GM19324 (cell line): Measurements from ENCODE around the gene PCNX1.
"Not testable (repeated sequence)": the region's sequence is repeated elsewhere in the genome, so short reads cannot be mapped to it uniquely, and the experiment has no call there.

ENCODE experiments used
- ATAC-seq: cut with Tn5 transposase; IDR thresholded peaks from one replicate; pipeline ENCODE4 v1.9.1; 2021; ENCODE audit warnings: mild to moderate bottlenecking, moderate library complexity; ENCODE audit not compliant: unreplicated experiment, low FRiP score

PCNX1 gene

DNA sequence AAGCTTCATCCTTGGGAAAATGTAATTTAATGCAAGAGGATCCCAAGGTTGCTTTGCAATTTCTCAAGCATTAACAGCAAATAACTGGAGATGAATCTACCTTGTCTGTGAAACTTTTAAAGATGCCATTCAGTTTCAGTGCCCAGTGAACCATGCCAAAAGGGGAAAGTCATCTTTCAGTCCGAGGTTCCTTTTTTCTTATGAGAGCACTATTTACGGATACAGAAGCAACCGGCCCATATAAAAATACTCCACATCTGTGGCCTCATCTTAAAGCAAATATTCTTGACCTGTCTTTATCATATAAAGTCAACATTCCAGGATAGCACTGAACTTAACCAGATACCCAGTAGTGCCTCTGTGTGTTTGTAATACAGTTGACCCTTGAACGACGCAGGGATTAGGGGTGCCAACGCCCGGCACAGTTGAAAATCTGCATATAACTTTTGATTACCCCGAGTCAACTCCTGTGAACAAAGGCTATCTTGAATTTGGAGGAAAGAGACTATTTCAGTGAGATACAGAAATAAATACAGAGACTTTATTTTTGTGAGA lies 209.4 kb downstream of the PCNX1 start:
- ATAC-seq, result peak; percentile 46

DNA sequence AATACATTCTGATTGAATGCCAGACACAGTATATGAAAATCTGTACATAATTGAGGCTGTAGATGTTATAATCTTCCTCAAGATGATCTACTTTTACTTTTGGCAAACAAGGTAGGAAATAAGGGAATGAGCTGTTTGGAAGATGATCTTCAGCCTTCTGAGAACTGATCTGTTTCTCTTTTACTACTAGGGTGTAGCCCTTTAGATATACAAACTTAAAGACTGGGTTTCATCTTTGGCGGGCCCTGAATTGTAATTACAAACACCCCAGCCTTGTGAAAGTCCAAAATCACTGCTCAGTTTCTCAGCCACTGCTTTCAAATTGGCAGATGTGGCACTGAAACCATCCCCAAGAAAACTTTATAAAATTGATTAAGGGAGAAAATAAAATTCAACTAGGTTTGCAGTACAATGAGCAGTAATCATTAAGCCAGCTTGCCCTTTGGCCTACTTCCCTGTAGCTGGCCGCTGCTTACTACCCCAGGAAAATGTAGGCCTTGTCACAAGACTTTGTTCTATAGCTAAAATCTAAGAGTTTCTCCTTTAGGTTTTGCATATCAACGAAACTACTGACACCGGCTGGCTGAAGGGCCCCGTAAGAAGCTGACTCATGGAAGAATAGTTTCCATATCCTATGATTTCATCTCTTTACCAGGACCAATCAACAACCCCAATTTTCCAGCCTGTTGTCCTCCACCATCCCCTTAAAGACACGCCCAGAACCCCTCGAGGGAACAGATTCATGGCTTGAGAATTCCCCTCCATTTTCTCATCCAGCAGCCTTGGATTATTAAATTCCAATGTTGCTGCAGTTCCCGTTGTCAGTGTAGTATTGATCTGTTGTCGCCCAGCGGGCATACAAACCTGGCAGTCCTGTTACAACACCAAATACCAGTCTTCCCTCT lies 210.8 kb downstream of the PCNX1 start:
- ATAC-seq, result no peak

DNA sequence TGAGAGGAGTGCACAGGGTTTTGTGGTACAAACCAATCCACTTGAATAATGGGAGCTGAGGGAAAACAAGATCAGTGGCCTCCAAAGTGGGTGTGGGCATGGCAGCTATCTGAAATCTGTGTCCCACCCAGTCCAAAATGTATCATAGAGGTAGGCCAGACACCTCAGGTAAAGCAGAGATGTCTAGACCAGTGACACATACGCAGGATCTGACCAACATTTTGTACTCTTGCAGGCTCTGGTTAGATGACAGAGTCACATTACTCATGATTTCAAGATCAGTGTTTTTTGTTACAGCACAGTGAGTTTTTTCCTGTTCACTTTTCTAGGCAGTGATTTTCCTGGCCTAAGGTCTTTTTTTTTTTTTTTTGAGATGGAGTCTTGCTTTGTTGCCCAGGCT lies 211.8 kb downstream of the PCNX1 start:
- ATAC-seq, result no peak

- ATAC-seq, result no peak
Measured at GRCh38 chr14:71119832-71120231, 212.6 kb downstream of the PCNX1 start.

DNA sequence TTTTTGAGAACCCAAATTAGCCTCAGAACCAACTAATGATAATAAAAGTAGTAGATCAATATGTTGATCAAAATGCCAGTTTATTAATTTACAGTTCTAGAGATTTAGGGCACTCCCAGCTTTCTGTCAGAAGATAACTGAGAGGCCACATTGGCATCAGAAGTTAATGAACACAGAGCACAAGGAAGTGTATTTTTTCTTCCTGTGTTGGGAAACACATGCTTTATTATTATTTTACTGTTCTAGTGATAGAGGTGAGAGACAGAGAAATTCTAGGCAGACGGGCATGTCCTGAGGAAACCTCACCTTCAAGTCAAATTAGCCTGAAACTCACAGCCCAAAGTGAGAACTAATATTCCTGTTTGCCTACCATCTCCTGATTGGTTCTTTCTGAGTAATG lies 213.7 kb downstream of the PCNX1 start:
- no peak for ATAC-seq

DNA sequence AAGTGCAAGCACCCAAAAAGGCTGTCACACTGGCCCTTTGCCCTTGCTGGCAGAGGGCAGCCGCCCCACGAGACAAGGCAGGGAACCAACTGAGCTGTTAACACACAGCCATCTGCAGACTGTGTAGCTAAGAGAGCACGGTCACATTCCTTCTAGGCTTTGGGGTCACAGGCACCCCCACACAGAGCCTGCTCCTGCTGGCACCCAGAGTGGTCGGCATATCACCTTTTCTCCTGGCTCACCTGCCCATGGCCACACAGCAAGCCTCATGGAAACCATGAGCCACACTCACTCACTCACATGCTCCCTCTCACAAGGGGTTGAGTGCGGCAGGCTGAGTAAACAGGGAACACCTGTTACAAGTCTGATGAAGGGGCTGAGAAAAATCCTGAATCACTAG lies 214.5 kb downstream of the PCNX1 start:
- ATAC-seq, result no peak

- no peak for ATAC-seq
Measured at GRCh38 chr14:71122866-71123565, 215.8 kb downstream of the PCNX1 start.

DNA sequence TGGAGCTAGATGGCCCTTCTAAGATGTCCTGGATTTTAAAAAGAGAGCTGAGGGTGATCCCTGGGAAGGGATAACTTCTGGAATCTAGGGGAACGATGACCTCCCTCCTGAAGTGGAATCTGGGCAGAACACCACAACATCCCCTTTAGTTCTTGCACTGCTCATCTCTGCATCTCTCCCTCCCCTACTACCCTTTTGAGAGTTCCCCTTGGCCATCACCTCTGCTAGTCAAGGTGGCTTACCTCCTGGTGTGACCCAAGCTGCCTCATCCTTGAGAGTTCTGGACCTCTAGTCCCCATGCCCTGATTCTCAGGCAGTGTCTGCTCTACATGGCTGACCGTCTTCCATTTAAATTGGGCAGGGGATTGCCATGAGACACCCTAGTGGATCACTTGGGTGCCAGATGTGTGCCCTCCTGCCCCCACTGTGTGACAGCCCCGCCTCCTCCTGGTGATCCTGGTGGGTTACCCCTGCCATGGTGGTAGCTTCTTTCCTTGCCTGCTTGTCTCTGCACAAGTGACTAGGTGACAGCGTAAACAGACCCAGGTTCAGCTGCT lies 216.4 kb downstream of the PCNX1 start:
- ATAC-seq, result no peak

GRCh38 chr14:71129716-71130490 lies 222.6 kb downstream of the PCNX1 start:
- ATAC-seq, result not testable (repeated sequence)

GRCh38 chr14:71130491-71131179 lies 223.4 kb downstream of the PCNX1 start:
- peak; percentile 49 for ATAC-seq

GRCh38 chr14:71133296-71133695 lies 226.0 kb downstream of the PCNX1 start:
- no peak for ATAC-seq

GRCh38 chr14:71135496-71135895 lies 228.2 kb downstream of the PCNX1 start:
- no peak for ATAC-seq

GRCh38 chr14:71135911-71136310 lies 228.7 kb downstream of the PCNX1 start:
- no peak for ATAC-seq

DNA sequence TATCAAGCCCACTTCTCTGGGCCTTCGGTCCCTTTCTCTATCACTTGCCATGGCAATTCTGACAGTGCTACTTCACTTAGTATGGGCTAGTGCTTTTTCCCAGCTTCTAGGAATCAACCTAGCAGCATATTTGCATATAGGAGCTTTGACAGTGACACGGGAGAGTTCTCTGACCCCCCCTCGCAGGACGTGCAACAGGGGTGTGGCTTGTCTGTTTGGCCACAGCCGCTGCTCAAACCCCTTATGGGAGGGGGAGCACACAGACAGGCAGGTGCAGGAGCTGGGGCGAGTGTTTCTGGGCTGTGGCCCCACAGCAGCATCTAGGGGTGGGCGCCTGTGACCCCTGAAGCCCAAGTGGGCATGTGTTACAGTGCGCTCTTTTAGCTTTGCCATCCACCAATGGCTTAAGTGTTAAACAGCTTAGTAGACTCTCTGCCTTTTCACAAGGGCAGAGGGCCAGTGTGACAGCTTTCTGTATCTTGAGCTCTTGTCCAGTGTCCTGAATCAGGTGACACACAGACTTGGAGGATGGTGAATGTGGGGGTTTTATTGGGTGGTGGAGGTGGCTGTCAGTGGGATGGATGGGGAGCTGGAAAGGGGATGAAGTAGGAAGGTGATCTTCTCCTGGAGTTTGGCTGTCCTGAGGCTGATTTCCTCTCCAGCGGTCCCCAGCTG lies 229.3 kb downstream of the PCNX1 start:
- ATAC-seq, result no peak

GRCh38 chr14:71137536-71138447 lies 230.5 kb downstream of the PCNX1 start:
- no peak for ATAC-seq

GRCh38 chr14:71138448-71139293 lies 231.4 kb downstream of the PCNX1 start:
- no peak for ATAC-seq

GRCh38 chr14:71139294-71139946 lies 232.2 kb downstream of the PCNX1 start:
- no peak for ATAC-seq
